GM18868 (cell line): ENCODE data around the gene TTLL11.

ENCODE experiments used
- ATAC-seq: cut with Tn5 transposase; IDR thresholded peaks from one replicate; pipeline ENCODE4 v1.9.1; 2021; ENCODE audit warnings: mild to moderate bottlenecking, moderate library complexity; ENCODE audit not compliant: unreplicated experiment

Gene TTLL11

GRCh38 chr9:122110100-122110833 lies 17.2 kb upstream of the TTLL11 start:
- no peak for ATAC-seq

DNA sequence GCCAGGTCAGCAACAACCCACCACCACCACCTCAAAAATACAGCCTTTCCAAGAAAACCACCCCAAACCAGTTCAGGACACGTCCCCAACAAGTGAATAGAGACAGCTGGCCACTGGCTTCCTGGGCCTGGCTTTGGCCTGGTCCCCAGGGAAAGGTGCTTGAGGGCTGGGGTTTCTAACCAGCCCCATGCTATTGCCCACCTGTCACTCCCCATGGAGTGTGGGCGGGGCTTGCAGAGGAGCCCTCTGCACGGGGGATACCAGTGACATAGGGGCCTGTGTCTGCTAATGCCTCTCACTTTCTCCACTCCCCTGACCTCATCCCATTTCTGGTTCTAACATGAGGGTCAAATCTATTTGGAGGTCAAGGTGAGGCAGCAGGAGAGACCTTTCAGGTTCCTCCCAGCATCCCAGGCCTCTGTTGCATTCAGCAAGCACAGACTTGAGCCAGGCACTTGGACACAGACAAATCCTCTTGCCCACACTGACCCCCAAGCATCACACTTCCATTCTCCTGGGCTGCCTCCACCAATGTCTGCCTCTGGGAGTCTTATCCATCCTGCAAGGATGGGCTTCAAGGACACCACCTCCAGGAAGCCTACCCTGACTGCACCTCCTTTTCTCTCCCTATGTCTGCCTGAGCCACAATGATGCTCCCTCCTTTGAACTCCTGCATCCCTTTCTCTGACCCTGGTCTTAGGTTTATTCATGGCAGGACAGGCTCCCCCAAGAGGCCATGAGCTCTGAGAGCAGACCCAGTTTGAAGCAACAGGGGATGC lies 16.1 kb upstream of the TTLL11 start:
- no peak for ATAC-seq

DNA sequence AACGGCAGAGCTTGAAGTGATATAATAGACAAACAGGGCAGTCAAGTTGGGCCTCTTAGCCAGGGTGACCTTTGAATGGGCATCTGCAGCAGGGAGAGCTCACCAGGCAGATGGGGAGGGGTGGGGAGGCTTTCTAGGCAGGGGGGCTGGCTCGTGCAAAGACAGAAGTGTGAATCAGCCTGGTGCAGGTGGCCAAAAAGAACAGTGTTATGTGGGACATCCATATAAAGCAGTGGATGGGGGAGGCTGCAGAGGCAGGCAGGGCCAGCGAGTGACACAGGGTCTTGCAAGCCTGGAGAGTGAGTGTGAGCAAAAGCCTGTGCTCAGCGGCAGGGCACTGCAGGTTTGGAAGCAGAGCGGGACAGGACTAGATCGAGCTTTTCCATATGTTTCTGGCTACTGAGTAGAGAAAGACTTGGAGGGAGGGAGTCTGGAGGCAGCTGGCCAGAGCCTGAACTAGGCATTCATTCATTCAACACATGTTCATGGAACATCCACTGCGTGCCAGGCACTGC lies 14.2 kb upstream of the TTLL11 start:
- no peak for ATAC-seq

GRCh38 chr9:122106576-122106975 lies 13.5 kb upstream of the TTLL11 start:
- no peak for ATAC-seq

- ATAC-seq = no peak
These were observed 10.9 kb upstream of the TTLL11 start for GRCh38 chr9:122103985-122104384.

DNA sequence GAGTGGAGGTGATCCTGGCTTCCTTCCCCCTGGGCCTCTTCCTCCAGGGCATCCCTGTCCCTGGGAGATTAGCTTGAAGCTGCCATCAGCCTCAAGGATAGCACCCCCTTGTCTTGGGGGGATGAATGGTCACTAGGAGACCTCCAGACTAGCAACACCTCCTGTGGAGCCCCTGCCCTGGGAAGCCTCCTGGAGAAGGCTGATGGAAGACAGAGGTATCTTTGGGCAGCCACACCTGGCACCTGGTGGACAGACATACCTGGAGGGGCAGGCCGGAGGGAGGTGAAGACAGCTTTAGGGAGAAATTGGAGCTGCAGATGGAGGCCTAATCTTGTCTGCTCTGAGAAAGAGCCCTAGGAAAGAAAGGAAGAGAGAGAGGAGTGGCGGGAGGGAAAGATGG lies 9.0 kb upstream of the TTLL11 start:
- ATAC-seq = no peak

- ATAC-seq = no peak
These were observed 7.6 kb upstream of the TTLL11 start for GRCh38 chr9:122100756-122101155.

DNA sequence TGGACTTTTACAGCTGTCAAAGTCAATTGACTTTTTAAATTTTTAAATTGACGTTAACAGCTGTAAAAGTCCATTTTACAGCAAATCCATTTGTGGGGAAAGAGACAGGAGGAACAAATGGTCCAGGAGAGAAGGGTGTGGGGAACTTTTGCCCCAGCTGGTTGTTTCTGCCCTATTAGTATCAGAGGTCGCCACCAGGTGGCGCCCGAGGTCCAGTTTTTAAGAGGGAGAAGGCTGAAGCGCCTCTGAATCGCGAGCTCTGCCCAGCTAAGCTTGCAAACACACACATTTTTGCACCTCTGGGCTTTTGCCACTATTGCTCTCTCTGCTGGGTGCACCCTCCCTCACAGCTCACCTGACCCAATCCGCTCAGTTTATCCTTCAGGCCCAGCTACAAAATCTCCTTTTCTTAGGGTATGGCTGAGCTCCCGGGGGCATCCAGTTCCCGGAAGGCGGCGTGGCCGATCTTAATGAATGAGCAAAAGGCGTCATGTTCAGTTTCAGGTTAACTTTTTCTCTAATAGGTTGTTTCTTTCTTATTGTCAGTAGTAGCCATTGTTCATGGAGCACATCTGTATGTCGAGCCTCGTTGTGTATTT lies 6.3 kb upstream of the TTLL11 start:
- peak; percentile 86 for ATAC-seq

DNA sequence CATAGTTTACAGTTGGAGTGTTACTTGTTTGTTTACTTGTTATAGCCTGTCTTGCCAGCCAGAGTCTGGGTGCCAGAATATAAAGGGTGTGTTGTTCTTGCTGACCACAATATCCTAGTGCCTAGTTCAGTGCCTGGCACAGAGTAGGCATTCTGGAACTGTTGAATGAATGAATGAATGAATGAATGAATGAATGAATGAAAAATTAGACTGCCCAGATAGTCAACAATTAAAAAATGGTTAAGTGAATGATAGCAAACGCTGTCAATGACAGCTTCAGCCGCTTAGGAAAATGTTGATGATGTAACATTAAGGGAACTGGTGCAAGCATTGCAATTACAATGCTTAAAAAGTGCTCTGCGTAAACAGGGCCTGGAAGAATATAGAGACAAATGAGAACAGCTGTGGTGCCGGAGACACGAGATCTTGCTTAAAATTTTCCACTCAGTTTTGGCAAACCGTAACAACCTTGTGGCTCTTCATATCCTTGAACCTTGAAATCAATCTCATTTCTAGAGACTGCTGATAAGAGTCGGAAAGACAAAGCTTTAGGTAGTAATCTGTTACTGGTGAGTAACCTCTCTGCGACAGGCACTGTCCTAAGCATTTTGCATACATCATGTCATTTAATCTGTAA lies 4.7 kb upstream of the TTLL11 start:
- ATAC-seq = no peak

GRCh38 chr9:122096620-122097415 lies 3.7 kb upstream of the TTLL11 start:
- no peak for ATAC-seq

DNA sequence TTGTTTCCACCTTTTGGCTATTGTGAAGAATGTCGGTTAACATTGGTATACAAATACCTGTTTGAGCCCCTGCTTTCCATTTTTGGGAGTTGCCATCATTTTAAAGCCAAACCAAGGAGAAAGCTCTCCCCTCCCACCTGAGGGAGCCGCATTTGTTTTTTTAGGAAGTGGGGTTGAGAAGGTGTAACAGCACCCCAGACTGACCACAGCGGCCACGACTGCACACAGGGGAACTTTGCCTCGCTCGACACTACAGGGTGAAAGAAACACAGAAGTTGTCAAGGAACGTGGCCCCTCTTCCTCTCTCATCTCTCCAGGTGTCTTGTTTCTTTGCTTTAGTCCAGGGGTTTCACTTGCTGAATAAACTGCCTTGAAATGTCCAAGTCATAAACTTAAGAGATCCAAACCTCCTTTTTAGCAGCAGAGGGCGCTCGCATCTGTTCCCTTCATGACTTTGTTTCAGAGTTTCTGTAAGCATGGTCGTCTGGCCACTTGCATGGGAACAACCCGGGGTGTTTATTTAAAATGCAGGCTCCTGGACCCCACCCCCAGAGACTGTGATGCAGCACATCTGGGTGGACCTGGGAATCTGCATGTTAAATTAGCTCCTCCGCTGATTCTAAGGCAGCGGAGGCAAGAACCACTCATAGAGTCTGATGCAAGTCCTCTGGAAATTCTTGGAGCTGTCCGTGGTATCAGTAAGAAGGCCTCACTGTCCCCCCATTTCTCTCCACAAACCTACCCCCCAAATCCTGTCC lies 2.1 kb upstream of the TTLL11 start:
- no peak for ATAC-seq

DNA sequence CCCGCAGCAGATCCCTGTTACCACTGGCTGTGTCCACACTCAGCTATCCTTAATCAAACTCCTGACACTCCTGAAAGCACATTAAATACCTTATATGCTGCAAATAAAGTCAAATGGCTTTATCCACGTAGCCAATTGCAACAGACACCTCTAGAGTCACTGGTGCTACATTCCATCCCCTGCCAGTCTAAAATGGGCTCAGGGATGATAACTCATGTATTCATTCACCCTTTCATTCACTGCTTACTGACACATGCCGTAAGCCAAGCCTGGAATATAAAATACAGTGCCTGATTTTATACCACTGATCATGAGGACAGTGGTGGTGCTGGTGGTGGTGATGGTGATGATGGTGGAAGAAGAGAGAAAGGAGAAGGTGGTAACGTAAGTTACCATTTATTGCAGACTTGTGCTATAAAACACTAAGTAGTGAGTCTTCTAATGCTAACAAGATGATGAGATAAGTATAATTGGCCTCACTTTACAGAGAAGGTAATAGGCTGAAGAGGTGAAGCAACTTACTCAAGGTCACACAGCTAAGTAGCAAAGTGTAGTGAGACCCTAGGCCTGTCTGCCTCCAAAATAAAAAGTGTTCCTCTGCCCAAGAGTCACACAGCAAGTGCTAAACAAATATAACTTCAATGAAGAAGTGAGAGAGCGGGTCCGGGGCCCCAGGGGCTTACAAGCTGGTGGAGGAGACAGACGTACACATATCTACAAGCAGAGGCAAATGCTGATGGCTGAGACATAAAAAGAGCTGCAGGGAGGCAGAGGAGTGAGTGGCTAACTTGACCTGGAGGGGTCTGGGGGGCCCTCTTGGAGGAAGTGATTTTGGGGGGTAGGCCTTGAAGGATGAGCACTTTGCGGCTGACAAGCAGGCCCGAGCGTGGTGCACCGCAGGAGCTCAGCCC lies 1.2 kb downstream of the TTLL11 start:
- ATAC-seq = no peak

GRCh38 chr9:122090981-122091380 lies 2.1 kb downstream of the TTLL11 start:
- ATAC-seq = no peak

DNA sequence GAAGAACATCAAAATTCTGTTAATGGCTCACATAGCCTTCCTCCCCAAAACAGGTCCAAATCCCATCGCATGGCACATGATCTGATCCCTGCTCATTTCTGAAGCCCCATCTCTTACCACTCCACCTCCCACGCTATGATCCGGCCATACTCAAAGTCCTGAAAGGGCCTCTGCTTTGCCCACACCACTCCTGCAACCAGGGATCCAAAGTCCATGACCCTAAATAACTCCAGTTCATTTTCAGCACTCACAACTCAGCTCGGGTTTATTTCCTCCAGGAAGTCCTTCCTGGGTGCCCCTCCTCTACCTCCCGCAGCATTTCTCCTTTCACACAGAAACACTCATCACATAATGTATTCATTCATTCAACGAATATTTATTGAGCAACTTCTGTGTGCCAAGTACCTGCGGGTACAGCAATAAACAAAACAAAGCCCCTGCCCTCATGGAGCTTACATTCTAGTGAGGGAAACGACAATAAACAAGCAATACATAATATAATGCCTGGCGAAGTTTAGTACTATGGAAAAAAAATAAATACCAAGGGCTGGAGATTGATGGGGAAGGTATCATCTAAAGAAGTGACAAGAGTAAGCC lies 2.7 kb downstream of the TTLL11 start:
- no peak for ATAC-seq

DNA sequence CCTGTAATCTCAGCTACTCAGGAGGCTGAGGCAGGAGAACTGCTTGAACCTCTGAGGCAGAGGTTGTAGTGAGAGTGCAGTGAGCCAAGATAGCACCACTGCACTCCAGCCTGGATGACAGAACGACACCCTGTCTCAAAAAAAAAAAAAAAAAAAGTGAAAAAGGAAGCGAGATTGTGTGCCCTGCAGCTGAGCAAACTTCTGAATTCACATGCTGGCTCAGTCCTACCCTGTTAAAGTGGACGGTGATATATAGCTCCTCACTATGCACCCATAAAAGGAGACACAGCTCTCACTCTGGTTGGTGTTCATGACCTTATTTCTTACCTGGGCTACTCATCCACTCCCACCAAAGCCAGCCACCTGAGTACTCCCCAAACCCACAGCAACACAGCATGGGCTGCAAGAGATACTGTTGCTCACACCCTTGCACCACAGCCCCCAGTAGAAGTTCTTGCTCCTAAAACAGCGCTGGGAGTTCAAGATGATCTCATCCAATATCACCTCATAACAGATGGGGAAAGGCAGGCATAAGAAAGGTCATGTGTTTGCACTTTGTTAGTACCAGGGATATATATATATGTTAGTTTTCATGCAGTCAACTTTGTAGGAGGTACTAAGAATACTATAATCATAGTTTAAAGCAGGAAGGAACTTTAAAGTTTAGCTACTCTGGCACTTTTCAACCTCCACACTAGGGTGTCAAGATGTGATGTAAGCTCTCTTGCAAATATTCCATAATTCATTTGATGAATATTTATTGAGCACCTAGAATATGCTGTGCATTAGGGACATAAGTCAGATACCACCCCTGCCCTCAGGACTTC lies 4.0 kb downstream of the TTLL11 start:
- peak; percentile 33 for ATAC-seq

DNA sequence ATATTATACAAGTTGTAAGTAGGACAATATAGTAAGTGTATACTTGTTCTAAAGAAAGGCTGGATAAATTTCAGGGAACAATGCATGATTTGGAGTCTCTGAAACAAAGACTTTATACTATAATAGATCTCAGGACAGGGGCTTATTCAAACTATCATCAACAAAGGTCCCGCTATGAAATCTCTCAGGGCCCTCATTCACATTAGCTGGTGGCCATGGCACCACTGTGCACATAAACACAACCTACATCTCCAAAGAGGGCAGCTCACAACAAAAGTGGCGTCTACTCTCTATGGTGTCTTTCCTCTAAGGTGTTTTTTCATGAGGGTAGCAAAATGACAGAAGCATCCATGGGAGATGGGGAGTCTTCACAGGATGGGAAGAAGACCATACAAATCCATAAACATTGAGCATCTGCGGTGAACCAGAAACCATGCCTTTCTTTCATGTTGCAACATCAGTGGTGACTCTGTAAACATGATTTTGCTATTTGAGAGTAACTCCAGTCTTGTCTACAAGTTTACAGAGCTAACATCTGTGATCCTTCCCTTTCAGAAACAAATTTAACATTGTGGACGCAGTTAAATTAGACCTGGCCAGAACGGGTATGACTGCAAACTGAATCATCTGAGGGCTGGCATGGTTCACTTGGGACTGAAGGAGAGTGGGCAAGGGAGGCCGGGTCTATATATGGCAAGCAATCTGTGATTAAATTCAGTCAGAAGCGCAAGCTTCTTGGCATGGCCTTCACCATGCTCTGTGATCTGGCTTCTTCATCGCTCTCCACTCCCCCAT lies 5.5 kb downstream of the TTLL11 start:
- ATAC-seq = no peak

GRCh38 chr9:122086873-122087272 lies 6.2 kb downstream of the TTLL11 start:
- no peak for ATAC-seq
